K562 (cell line): Measurements from ENCODE around the gene SAP30BP. TPM values are rescaled to one million over a fixed set of nuclear protein-coding genes. Genes with fewer than 3 reads are reported as not detected.

Experiments used
- COPS2 ChIP-seq: fragments of 450-650 bp; conservative IDR thresholded peaks from 2 replicates; pipeline ENCODE4 v1.6.1; 2016; ENCODE audit warnings: mild to moderate bottlenecking, moderate library complexity
- CREM ChIP-seq: IDR thresholded peaks from 2 replicates; pipeline ENCODE4 v1.6.1; 2014; ENCODE audit warnings: antibody characterized with exemption, low read depth
- L3MBTL2 ChIP-seq: fragments of 450-650 bp; IDR thresholded peaks from 2 replicates; pipeline ENCODE4 v1.6.1; 2016; ENCODE audit warnings: mild to moderate bottlenecking, moderate library complexity
- TEAD4 ChIP-seq, 2 experiments: sonication (generic) in 1 of 2; formaldehyde crosslinking in 1 of 2; IDR thresholded peaks; 2 replicates each; pipeline versions ENCODE4 v1.6.1 to v1.8.0; 2012 to 2022; ENCODE audit warnings: borderline replicate concordance in 1 of 2, inconsistent platforms in 1 of 2, low read length in 1 of 2, mild to moderate bottlenecking in 1 of 2, missing genetic modification reagents in 1 of 2
- TRIM24 ChIP-seq, 2 experiments: fragments of 450-650 bp; IDR thresholded peaks; 2 replicates each; pipeline ENCODE4 v1.6.1; 2016
- ZFP1 ChIP-seq: fragments of 450-650 bp; formaldehyde crosslinking; IDR thresholded peaks from 2 replicates; pipeline ENCODE4 v1.4.0; 2020; ENCODE audit warnings: mild to moderate bottlenecking, mixed read lengths
- ZNF282 ChIP-seq: sonication (generic); formaldehyde crosslinking; IDR thresholded peaks from 2 replicates; pipeline ENCODE4 v1.8.1; 2023; ENCODE audit warnings: missing genetic modification reagents
- polyA plus RNA-seq, 8 experiments: library from polyadenylated mRNA; depleted of rRNA in 4 of 8; stranded (reverse) in 5 of 8; unstranded in 3 of 8; fragments of >200 nt; fragmentation: Nextera tagmentation in 2 of 8; fragmentation: Illumina TruSeq in 1 of 8; extraction: Ambion mirVana in 2 of 8; extraction: Trizol in 1 of 8; gene quantifications; 2 replicates each; pipeline versions ENCODE4 v1.2.1 to v1.2.3, GENCODE V29; 2011 to 2014; ENCODE audit warnings: inconsistent platforms in 1 of 8, missing spikeins in 1 of 8
- total RNA-seq, 7 experiments: library from RNA; depleted of rRNA in 6 of 7; stranded (reverse); fragments of >200 nt in 6 of 7; fragmentation: Illumina TruSeq in 2 of 7; extraction: Trizol in 2 of 7; gene quantifications; 2 replicates each; pipeline versions ENCODE4 v1.2.1 to v1.2.3, GENCODE V29; 2011 to 2021; ENCODE audit warnings: low replicate concordance in 1 of 7
- TF ChIP-seq, protein P1 (sequence below): fragments of 450-650 bp; IDR thresholded peaks from 2 replicates; pipeline ENCODE4 v1.6.1; 2016; ENCODE audit warnings: mild to moderate bottlenecking, moderate library complexity
- TF ChIP-seq, protein P2 (sequence below), 2 experiments: fragments of 200-800 bp in 1 of 2; sonication (Bioruptor generic) in 1 of 2; sonication (generic) in 1 of 2; formaldehyde crosslinking in 1 of 2; IDR thresholded peaks in 1 of 2; conservative IDR thresholded peaks in 1 of 2; 2 replicates each; pipeline versions ENCODE4 v1.5.0 to v1.6.1; 2016 to 2020; ENCODE audit warnings: missing compliant biosample characterization in 1 of 2, missing genetic modification characterization in 1 of 2, missing genetic modification reagents in 1 of 2

Gene SAP30BP
- total and polyA plus RNA-seq, 9 of the 15 experiments (the other 6 are each of a cell fraction or from before 2014, with no cell fraction given), result 45.3 to 154 (median 71.7) TPM

DNA sequence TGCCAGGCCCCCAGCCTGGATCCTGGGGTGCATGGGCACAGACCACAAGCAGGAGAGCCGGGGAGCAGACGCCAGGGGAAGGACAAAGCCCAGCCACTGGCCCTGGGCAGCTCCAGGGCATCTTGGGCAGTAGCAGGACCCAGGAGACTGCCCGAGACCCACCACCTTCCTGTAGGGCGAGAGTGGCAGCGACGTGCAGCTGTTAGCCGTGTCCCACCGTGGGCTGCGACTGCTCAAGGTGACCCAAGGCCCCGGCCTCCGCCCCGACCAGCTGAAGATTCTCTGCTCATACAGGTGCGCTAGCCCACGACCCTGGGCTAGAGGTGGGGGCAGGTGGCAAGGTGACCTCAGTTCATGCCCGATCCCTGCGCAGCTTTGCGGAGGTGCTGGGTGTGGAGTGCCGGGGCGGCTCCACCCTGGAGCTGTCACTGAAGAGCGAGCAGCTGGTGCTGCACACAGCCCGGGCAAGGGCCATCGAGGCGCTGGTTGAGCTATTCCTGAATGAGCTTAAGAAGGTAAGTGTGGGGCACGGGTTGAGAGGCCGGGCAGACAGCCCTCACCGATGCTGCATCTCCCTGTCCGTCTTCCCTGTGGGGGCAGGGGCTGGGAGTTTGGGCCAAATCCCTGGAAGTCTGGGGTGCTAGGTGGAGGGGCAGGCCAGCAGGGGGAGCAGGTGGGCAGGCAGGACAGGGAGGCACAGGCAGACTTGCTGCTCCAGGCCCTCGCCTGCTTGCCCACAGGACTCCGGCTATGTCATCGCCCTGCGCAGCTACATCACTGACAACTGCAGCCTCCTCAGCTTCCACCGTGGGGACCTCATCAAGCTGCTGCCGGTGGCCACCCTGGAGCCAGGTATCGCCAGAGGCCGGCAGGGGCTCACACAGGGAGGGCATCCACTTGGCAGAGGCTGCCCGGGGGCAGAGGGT, 47.4 kb upstream of the SAP30BP start (continued):
- TF ChIP-seq, protein P1, sequence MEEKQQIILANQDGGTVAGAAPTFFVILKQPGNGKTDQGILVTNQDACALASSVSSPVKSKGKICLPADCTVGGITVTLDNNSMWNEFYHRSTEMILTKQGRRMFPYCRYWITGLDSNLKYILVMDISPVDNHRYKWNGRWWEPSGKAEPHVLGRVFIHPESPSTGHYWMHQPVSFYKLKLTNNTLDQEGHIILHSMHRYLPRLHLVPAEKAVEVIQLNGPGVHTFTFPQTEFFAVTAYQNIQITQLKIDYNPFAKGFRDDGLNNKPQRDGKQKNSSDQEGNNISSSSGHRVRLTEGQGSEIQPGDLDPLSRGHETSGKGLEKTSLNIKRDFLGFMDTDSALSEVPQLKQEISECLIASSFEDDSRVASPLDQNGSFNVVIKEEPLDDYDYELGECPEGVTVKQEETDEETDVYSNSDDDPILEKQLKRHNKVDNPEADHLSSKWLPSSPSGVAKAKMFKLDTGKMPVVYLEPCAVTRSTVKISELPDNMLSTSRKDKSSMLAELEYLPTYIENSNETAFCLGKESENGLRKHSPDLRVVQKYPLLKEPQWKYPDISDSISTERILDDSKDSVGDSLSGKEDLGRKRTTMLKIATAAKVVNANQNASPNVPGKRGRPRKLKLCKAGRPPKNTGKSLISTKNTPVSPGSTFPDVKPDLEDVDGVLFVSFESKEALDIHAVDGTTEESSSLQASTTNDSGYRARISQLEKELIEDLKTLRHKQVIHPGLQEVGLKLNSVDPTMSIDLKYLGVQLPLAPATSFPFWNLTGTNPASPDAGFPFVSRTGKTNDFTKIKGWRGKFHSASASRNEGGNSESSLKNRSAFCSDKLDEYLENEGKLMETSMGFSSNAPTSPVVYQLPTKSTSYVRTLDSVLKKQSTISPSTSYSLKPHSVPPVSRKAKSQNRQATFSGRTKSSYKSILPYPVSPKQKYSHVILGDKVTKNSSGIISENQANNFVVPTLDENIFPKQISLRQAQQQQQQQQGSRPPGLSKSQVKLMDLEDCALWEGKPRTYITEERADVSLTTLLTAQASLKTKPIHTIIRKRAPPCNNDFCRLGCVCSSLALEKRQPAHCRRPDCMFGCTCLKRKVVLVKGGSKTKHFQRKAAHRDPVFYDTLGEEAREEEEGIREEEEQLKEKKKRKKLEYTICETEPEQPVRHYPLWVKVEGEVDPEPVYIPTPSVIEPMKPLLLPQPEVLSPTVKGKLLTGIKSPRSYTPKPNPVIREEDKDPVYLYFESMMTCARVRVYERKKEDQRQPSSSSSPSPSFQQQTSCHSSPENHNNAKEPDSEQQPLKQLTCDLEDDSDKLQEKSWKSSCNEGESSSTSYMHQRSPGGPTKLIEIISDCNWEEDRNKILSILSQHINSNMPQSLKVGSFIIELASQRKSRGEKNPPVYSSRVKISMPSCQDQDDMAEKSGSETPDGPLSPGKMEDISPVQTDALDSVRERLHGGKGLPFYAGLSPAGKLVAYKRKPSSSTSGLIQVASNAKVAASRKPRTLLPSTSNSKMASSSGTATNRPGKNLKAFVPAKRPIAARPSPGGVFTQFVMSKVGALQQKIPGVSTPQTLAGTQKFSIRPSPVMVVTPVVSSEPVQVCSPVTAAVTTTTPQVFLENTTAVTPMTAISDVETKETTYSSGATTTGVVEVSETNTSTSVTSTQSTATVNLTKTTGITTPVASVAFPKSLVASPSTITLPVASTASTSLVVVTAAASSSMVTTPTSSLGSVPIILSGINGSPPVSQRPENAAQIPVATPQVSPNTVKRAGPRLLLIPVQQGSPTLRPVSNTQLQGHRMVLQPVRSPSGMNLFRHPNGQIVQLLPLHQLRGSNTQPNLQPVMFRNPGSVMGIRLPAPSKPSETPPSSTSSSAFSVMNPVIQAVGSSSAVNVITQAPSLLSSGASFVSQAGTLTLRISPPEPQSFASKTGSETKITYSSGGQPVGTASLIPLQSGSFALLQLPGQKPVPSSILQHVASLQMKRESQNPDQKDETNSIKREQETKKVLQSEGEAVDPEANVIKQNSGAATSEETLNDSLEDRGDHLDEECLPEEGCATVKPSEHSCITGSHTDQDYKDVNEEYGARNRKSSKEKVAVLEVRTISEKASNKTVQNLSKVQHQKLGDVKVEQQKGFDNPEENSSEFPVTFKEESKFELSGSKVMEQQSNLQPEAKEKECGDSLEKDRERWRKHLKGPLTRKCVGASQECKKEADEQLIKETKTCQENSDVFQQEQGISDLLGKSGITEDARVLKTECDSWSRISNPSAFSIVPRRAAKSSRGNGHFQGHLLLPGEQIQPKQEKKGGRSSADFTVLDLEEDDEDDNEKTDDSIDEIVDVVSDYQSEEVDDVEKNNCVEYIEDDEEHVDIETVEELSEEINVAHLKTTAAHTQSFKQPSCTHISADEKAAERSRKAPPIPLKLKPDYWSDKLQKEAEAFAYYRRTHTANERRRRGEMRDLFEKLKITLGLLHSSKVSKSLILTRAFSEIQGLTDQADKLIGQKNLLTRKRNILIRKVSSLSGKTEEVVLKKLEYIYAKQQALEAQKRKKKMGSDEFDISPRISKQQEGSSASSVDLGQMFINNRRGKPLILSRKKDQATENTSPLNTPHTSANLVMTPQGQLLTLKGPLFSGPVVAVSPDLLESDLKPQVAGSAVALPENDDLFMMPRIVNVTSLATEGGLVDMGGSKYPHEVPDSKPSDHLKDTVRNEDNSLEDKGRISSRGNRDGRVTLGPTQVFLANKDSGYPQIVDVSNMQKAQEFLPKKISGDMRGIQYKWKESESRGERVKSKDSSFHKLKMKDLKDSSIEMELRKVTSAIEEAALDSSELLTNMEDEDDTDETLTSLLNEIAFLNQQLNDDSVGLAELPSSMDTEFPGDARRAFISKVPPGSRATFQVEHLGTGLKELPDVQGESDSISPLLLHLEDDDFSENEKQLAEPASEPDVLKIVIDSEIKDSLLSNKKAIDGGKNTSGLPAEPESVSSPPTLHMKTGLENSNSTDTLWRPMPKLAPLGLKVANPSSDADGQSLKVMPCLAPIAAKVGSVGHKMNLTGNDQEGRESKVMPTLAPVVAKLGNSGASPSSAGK, result no peak
- no peak for TF ChIP-seq TEAD4 (IDR thresholded peaks at IDR 0.05; ENCODE audit: low read length)
- TF ChIP-seq TEAD4 (CRISPR knock-in tag; IDR thresholded peaks at IDR 0.05; ENCODE audit: borderline replicate concordance), result no peak
- no peak for TF ChIP-seq TRIM24 (IDR thresholded peaks at IDR 0.05)
- TF ChIP-seq ZFP1 (CRISPR knock-in tag), result no peak
- TF ChIP-seq ZNF282, result no peak
- no peak for TF ChIP-seq COPS2
- TF ChIP-seq, protein P2, sequence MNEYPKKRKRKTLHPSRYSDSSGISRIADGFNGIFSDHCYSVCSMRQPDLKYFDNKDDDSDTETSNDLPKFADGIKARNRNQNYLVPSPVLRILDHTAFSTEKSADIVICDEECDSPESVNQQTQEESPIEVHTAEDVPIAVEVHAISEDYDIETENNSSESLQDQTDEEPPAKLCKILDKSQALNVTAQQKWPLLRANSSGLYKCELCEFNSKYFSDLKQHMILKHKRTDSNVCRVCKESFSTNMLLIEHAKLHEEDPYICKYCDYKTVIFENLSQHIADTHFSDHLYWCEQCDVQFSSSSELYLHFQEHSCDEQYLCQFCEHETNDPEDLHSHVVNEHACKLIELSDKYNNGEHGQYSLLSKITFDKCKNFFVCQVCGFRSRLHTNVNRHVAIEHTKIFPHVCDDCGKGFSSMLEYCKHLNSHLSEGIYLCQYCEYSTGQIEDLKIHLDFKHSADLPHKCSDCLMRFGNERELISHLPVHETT (CRISPR knock-in tag; conservative IDR thresholded peaks at IDR 0.05 in 1 of 2, IDR thresholded peaks at IDR 0.05 in 1 of 2), result no peak
- peak; percentile 77 for TF ChIP-seq CREM
- no peak for TF ChIP-seq L3MBTL2
